ENCODE data around the gene MMP20.

Gene MMP20, protein sequence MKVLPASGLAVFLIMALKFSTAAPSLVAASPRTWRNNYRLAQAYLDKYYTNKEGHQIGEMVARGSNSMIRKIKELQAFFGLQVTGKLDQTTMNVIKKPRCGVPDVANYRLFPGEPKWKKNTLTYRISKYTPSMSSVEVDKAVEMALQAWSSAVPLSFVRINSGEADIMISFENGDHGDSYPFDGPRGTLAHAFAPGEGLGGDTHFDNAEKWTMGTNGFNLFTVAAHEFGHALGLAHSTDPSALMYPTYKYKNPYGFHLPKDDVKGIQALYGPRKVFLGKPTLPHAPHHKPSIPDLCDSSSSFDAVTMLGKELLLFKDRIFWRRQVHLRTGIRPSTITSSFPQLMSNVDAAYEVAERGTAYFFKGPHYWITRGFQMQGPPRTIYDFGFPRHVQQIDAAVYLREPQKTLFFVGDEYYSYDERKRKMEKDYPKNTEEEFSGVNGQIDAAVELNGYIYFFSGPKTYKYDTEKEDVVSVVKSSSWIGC

DNA sequence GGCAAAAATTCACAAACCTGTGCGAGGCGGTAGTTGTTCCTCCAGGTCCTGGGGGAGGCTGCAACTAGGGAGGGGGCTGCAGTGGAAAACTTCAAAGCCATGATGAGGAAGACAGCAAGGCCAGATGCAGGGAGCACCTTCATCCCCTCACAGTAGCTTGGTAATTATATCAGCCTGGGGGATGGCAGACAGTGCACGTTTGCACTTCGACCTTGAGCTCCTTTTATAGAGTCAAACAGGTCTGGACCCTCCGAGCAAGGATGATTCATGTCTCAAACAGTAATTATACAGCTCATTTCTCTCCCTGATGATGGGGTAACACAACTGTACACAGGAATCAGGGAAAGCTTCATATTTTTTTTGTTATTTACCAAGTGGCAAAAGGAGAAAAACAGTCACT, at the start of gene MMP20:
Gene MMP20, minus strand, starts transcription at position 156 of the 400 bp plus-strand sequence. Its CDS starts 13 bp downstream, at position 143.
- in situ Hi-C loops (cut with MboI; ENCODE audit: low pct_unique_long_range_greater_than_20kb, low sequenced_read_pairs, unreplicated experiment), result no loop called here
- DNase-seq (ENCODE audit: low spot score), result no peak
- TF ChIP-seq, protein P1, sequence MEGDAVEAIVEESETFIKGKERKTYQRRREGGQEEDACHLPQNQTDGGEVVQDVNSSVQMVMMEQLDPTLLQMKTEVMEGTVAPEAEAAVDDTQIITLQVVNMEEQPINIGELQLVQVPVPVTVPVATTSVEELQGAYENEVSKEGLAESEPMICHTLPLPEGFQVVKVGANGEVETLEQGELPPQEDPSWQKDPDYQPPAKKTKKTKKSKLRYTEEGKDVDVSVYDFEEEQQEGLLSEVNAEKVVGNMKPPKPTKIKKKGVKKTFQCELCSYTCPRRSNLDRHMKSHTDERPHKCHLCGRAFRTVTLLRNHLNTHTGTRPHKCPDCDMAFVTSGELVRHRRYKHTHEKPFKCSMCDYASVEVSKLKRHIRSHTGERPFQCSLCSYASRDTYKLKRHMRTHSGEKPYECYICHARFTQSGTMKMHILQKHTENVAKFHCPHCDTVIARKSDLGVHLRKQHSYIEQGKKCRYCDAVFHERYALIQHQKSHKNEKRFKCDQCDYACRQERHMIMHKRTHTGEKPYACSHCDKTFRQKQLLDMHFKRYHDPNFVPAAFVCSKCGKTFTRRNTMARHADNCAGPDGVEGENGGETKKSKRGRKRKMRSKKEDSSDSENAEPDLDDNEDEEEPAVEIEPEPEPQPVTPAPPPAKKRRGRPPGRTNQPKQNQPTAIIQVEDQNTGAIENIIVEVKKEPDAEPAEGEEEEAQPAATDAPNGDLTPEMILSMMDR (IDR thresholded peaks at IDR 0.05; ENCODE audit: extremely low read depth, insufficient read depth, missing control alignments), result no peak

DNA sequence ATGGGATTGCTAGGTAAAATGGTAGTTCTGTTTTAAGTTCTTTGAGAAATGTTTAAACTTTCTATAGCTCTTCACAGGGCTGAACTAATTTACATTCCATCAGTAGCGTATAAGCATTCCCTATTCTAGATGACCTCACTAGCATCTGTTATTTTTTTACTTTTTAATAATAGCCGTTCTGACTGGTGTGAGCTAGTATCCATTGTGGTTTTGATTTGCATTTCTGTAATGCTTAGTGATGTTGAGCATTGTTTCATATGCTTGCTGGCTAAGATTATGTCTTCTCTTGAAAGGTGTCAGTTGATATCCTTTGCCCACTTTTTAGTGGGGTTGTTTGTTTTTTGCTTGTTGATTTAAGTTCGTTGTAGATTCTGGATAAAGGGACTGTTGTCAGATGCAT, 44.5 kb upstream of the MMP20 start:
- in situ Hi-C loops (cut with MboI; ENCODE audit: low pct_unique_long_range_greater_than_20kb, low sequenced_read_pairs, unreplicated experiment), result no loop called here
- DNase-seq (ENCODE audit: low spot score), result no peak
- TF ChIP-seq, protein P1 (IDR thresholded peaks at IDR 0.05; ENCODE audit: extremely low read depth, insufficient read depth, missing control alignments), result no peak

DNA sequence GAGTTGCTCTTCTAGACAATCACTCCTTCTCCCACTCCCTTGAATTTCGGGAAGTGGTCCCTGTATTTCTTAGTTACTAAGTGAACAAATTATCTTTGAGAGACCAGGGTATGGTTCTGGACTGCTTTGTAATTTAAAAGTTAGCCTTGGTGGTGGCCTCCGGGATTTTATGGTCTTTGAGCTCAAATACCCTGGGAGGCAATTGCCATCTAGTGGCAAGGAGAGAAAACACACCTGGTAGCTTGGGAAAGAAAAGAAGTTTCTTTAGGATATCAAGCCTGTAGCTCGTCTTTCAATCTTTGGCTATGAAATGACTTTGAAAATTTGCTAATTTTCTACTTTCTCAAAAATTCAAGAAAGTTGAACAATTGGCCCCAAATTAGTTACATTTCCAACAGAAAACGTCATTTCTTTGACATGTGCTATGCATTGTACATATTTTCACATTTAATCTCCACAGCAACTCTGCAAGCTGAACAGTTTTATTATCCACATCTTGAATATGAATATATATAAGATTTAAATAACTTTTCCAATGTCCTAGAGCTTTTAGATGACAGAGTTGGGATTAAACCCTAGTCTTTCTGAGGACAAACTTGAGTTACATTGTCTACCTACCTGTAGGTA, 41.3 kb upstream of the MMP20 start:
- TF ChIP-seq, protein P1 (IDR thresholded peaks at IDR 0.05; ENCODE audit: extremely low read depth, insufficient read depth, missing control alignments), result peak; percentile 85
- DNase-seq (ENCODE audit: low spot score), result peak; percentile 43
- in situ Hi-C loops (cut with MboI; ENCODE audit: low pct_unique_long_range_greater_than_20kb, low sequenced_read_pairs, unreplicated experiment), result no loop called here

DNA sequence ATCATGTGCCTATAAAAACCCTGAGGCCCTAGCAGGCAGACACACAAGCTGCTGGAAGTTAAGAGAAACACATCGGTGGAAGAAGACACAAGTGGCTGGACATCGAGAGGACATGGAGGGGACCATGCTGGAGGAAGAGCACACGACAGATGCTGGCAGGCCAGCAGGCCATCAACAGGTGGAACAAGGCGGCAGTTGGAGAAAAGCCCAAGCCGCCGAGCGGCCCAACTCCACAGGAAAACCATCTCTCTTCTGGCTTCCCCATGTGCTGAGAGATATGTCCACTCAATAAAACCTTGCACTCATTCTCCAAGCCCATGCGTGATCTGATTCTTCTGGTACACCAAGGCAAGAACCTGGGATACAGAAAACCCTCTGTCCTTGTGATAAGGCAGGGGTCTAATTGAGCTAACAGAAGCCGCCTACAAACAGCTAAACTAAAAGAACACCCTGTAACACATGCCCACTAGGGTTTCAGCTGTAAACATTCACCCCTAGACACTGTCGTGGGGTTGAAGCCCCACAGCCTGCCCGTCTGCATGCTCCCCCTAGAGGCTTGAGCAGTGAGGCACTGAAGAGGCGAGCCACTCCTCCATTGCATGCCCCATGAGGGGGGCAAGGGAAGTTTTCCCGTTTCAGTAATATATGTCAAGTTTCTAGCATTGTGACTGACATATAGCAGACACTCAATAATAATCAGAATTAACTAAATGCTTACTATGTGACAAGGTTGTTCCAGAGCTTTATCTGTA, 39.0 kb upstream of the MMP20 start:
- TF ChIP-seq, protein P1 (IDR thresholded peaks at IDR 0.05; ENCODE audit: extremely low read depth, insufficient read depth, missing control alignments), result peak; percentile 57
- in situ Hi-C loops (cut with MboI; ENCODE audit: low pct_unique_long_range_greater_than_20kb, low sequenced_read_pairs, unreplicated experiment), result no loop called here
- DNase-seq (ENCODE audit: low spot score), result no peak

DNA sequence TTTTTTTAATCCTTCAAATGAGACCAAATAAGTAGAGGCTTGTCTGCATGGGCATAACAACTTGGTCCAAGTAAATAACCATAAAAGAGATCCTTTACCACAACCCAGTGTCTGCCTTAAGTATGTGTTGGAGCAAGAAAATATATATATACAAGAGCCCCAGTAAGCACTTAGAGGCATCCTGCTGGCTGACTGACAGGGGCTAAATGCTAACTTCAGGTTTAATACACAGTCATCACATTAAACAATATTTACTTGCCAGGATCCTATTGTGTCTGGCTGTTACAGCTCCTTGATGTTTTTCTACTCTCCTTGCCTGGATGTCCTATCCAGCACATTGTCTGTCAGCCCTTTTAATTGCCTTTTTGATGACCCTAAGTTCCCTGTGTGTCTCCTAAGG, 37.5 kb upstream of the MMP20 start:
- in situ Hi-C loops (cut with MboI; ENCODE audit: low pct_unique_long_range_greater_than_20kb, low sequenced_read_pairs, unreplicated experiment), result no loop called here
- TF ChIP-seq, protein P1 (IDR thresholded peaks at IDR 0.05; ENCODE audit: extremely low read depth, insufficient read depth, missing control alignments), result no peak
- no peak for DNase-seq (ENCODE audit: low spot score)

DNA sequence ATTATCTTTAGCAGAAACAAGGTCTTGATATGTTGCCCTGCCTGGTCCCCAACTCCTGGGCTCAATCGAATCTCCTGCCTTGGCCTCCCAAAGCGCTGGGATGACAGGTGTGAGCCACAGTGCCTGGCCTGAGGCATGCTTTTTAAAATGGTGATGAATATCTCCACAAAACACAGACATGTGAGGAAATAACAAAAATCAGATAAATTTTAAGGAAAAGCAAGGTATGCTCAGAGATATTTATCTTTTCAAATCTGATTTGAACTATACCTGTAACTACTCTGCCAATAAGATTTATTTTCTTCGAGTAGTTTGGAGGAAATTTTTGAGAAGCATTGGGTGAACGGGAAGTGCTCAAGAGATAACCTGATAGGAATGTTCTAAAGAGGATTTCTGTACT, 35.9 kb upstream of the MMP20 start:
- in situ Hi-C loops (cut with MboI; ENCODE audit: low pct_unique_long_range_greater_than_20kb, low sequenced_read_pairs, unreplicated experiment), result no loop called here
- no peak for DNase-seq (ENCODE audit: low spot score)
- TF ChIP-seq, protein P1 (IDR thresholded peaks at IDR 0.05; ENCODE audit: extremely low read depth, insufficient read depth, missing control alignments), result no peak

Data from GM13977 (cell line).